ENCODE results near the gene ZNF583. TPM values are rescaled to one million over a fixed set of nuclear protein-coding genes. Genes with fewer than 3 reads are reported as not detected.

ZNF583 gene
- total and polyA plus RNA-seq, 2 of the 13 experiments (the other 11 are each of a cell fraction or from before 2014, with no cell fraction given): 0.65 to 5.3 TPM

DNA sequence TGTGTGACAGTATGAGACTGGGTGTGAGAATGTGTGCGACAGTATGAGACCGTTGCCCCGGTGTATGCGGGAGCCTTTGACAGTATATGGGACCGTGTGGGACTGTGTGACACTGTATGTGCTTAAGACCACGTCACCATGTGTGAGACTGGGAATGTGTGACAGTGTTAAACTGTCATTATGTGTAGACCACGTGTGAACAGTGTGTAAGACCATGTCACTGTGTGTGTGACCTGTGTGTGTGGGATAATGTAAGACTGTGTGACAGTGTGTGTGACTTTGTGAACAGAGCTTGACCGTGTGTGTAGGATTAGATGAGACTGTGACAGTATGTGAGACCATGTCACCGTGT, 549 bp downstream of the ZNF583 start:
- intact Hi-C loops (cut with micrococcal nuclease; ENCODE audit: unreplicated experiment) (no loop called here), in situ Hi-C loops (cut with HindIII; ENCODE audit: extremely low pct_ligation_motif_present, low pct_unique_long_range_greater_than_20kb) (no loop called here)
- H3K27ac ChIP-seq (ENCODE audit: extremely low read length, insufficient read depth, low read length): peak overlapping the region; percentile 70
- peaks cover 63% of the 10 kb centered on the region for H3K9me3 ChIP-seq (ENCODE audit: low read length)
- WGBS (ENCODE audit: low lambda C conversion rate): 79% methylated on average over 9 of the region's 9 CpGs
- H3K4me1 ChIP-seq (ENCODE audit: insufficient read depth, low read length): peaks cover 16% of the 10 kb centered on the region
- H3K4me2 ChIP-seq (ENCODE audit: low read depth, low read length): peak overlapping the region; percentile 95
- BruUV-seq (replicated peaks): TSS peak; percentile 60
- H2AFZ ChIP-seq (ENCODE audit: low read length): peak overlapping the region; percentile 61
- ChIA-PET POLR2A (no interaction called here), CTCF (ENCODE audit: low intra/inter-chr PET ratio, low total read pairs) (interaction anchor here (1.4 kb wide), 1 partner anchor 94 kb away, joined by 3 read pairs; no protein-coding TSS in a partner anchor)
- TF ChIP-seq NFE2 (CRISPR knock-in tag; IDR thresholded peaks at IDR 0.05) (no peak), CREB1 (IDR thresholded peaks at IDR 0.05) (peak; percentile 40; the same call in 1 of the 2 replicates), CREB1 (CRISPR knock-in tag; IDR thresholded peaks at IDR 0.05) (no peak), AKAP8 (CRISPR knock-in tag; IDR thresholded peaks at IDR 0.05) (0 out of 2 replicates have a peak, but pooled peaks have one; percentile 2), EEA1 (CRISPR knock-in tag; IDR thresholded peaks at IDR 0.05; ENCODE audit: borderline replicate concordance) (peak; percentile 25; the same call in 1 of the 2 replicates), ZNF253 (CRISPR knock-in tag; IDR thresholded peaks at IDR 0.05; ENCODE audit: borderline replicate concordance) (0 out of 2 replicates have a peak, but pooled peaks have one; percentile 0), REPIN1 (CRISPR knock-in tag; IDR thresholded peaks at IDR 0.05; ENCODE audit: borderline replicate concordance, low read depth) (no peak), KLF16 (CRISPR knock-in tag; IDR thresholded peaks at IDR 0.05) (peak in 1 of 2 experiments; percentile 52; a peak in 1 of 4 replicates)
- TF ChIP-seq, protein P1, sequence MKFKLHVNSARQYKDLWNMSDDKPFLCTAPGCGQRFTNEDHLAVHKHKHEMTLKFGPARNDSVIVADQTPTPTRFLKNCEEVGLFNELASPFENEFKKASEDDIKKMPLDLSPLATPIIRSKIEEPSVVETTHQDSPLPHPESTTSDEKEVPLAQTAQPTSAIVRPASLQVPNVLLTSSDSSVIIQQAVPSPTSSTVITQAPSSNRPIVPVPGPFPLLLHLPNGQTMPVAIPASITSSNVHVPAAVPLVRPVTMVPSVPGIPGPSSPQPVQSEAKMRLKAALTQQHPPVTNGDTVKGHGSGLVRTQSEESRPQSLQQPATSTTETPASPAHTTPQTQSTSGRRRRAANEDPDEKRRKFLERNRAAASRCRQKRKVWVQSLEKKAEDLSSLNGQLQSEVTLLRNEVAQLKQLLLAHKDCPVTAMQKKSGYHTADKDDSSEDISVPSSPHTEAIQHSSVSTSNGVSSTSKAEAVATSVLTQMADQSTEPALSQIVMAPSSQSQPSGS (CRISPR knock-in tag; IDR thresholded peaks at IDR 0.05): no peak
- H3K79me2 ChIP-seq (ENCODE audit: insufficient read depth, low read length): no peaks in the 10 kb centered on the region
- peak; percentile 4 for FAIRE-seq
- peak overlapping the region; percentile 65 to 84 (median 79) for H3K4me3 ChIP-seq (replicated peaks in 1 of 3; ENCODE audit: insufficient read depth in 1 of 3, low read depth in 2 of 3, low read length in 3 of 3)
- ATAC-seq: peak; percentile 37
- no peaks in the 10 kb centered on the region for H4K20me1 ChIP-seq (ENCODE audit: insufficient read depth, low read length)
- H3K9ac ChIP-seq (ENCODE audit: insufficient read depth, low read depth, low read length): peak overlapping the region; percentile 86
- H3K36me3 ChIP-seq (replicated peaks in 1 of 2; ENCODE audit: control insufficient read depth in 1 of 2, insufficient read depth in 2 of 2, low read length in 2 of 2): peaks cover 4 to 18% of the 10 kb centered on the region in 2 experiments; a peak in 3 of 5 replicates
- no peak for DNase-seq (ENCODE audit: low spot score)
- H3K27me3 ChIP-seq (ENCODE audit: control insufficient read depth in 1 of 2, insufficient read depth in 2 of 2, low read length in 2 of 2): no peaks in the 10 kb centered on the region; a peak in 1 of 5 replicates

Measured in HepG2 (cell line).